Small intestine (tissue), 7 donors: Measurements from ENCODE around the gene ACTN1. TPM values are rescaled to one million over a fixed set of nuclear protein-coding genes. Genes with fewer than 3 reads are reported as not detected.

Source experiments
- DNase-seq, 2 donors: peaks; one replicate each; pipeline versions ENCODE4 v3.0.0 to v3.0.0-alpha.2; 2013
- FAIRE-seq: peaks from 2 replicates; lab custom pipeline; 2012; peaks lifted over from hg19 to GRCh38; lab: Jason Lieb, UNC
- H3K27ac ChIP-seq, 3 donors: one replicate each; pipeline ENCODE4 v1.5.1; 2013; ENCODE audit warnings: low read length in 2 of 3, mild to moderate bottlenecking in 2 of 3, control low read depth in 1 of 3, inconsistent platforms in 1 of 3, low read depth in 1 of 3, moderate library complexity in 1 of 3
- H3K27me3 ChIP-seq, 3 donors: one replicate each; pipeline ENCODE4 v1.6.1; 2013; ENCODE audit warnings: low read length in 3 of 3, inconsistent platforms in 1 of 3; ENCODE audit not compliant: control insufficient read depth in 3 of 3, insufficient read depth in 3 of 3
- H3K36me3 ChIP-seq, 3 donors: one replicate each; pipeline ENCODE4 v1.6.1; 2013; ENCODE audit warnings: low read length in 3 of 3, inconsistent platforms in 1 of 3, low read depth in 1 of 3, mild to moderate bottlenecking in 1 of 3, moderate library complexity in 1 of 3; ENCODE audit not compliant: control insufficient read depth in 3 of 3, insufficient read depth in 2 of 3
- H3K4me1 ChIP-seq, 3 donors: one replicate each; pipeline ENCODE4 v1.6.1; 2013; ENCODE audit warnings: low read length in 2 of 3, inconsistent platforms in 1 of 3, low read depth in 1 of 3, mild to moderate bottlenecking in 1 of 3, moderate library complexity in 1 of 3; ENCODE audit not compliant: control insufficient read depth in 3 of 3, insufficient read depth in 2 of 3
- H3K4me3 ChIP-seq, 3 donors: one replicate each; pipeline ENCODE4 v1.5.1; 2013; ENCODE audit warnings: low read length in 3 of 3, control low read depth in 1 of 3, inconsistent platforms in 1 of 3, low read depth in 1 of 3, mild to moderate bottlenecking in 1 of 3, moderate library complexity in 1 of 3
- H3K9me3 ChIP-seq, 2 donors: one replicate each; pipeline ENCODE4 v1.6.1; 2013; ENCODE audit warnings: low read depth in 1 of 2, low read length in 1 of 2; ENCODE audit not compliant: control insufficient read depth in 2 of 2, insufficient read depth in 1 of 2
- WGBS, 3 donors: extraction: QIAGEN DNeasy Blood & Tissue Kit; methylation state at CpG; one replicate each; pipeline ENCODE4 v1.1.7; 2013; 5-methylcytosine and 5-hydroxymethylcytosine counted together
- polyA plus RNA-seq, 4 donors: library from polyadenylated mRNA; stranded (reverse) in 3 of 4; unstranded in 1 of 4; fragments of 200-250 nt in 3 of 4; fragments of 120-200 nt in 1 of 4; gene quantifications; one replicate each; pipeline versions ENCODE4 v1.2.1 to v1.2.3, GENCODE V29; 2013
- donor health status: healthy with polysubstance abuse.
- donor health status: control.
- donor health status: control.
- donor health status: Bipolar disorder and iron deficiency.
- donor health status: healthy.

The ACTN1 gene
- polyA plus RNA-seq, 4 donors, result 6.7 to 67.7 (median 33.1) TPM

GRCh38 chr14:68943107-68943506 is 36.0 kb downstream of the ACTN1 start:
- peaks cover 0 to 35% (median 0%) of the 10 kb centered on the region in 3 donors for H3K36me3 ChIP-seq
- WGBS, 3 donors, result 83 to 90% (median 85%) methylated on average over 10 of the region's 10 CpGs
- no peaks in the 10 kb centered on the region for H3K9me3 ChIP-seq
- H3K4me1 ChIP-seq, result peaks cover 5 to 78% (median 21%) of the 10 kb centered on the region in 3 donors
- no peaks in the 10 kb centered on the region for H3K27me3 ChIP-seq
- FAIRE-seq, result no peak
- no peak for DNase-seq
- no peak overlapping the region for H3K4me3 ChIP-seq
- peak overlapping the region in 1 of 3 donors; percentile 47 for H3K27ac ChIP-seq

DNA sequence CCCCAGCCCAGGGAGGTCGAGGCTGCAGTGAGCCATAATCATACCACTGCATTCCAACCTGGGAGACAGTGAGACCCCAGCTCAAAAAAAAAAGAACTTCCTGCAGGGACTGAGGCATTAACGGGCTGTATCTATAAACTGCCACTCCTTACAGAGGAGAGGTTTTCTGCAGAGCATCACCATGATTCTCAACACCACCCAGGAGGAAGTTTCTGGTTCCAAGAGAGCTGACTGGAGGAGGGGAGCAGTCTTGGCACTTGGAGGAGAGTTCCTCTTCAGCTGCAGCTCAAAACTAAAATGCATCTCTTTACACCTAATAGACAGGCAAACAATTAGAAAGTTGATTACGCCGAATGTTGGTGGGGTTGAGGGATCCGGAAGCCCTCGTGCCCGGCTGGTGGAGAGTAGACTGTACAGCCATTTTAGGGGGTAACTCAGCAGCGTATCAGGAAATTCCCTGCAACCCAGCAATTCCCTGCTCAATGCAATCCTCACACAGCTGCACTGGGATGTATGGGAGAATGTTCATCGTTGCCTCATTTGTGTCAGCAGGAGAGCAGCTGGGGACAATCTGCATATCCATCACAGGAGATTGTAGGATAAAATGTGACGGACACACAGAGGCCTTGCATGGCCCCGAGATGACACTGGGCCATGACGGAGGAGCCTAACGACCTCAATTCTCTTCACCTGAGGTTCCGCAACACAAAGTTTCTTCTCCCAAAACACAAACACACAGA is 36.6 kb downstream of the ACTN1 start:
- Histone ChIP-seq H3K4me3 (no peak overlapping the region), H3K27me3 (no peaks in the 10 kb centered on the region), H3K9me3 (no peaks in the 10 kb centered on the region), H3K27ac (peak overlapping the region in 1 of 3 donors; percentile 47), H3K4me1 (peaks cover 5 to 78% (median 15%) of the 10 kb centered on the region in 3 donors), H3K36me3 (peaks cover 0 to 32% (median 0%) of the 10 kb centered on the region in 3 donors)
- no peak for DNase-seq
- 63 to 83% (median 80%) methylated on average over 14 of the region's 14 CpGs for WGBS, 3 donors
- FAIRE-seq, result no peak

- Histone ChIP-seq H3K27me3 (no peaks in the 10 kb centered on the region), H3K27ac (peak overlapping the region in 1 of 3 donors; percentile 85), H3K4me1 (peaks cover 5 to 76% (median 14%) of the 10 kb centered on the region in 3 donors), H3K4me3 (no peak overlapping the region), H3K9me3 (no peaks in the 10 kb centered on the region), H3K36me3 (peaks cover 0 to 33% (median 0%) of the 10 kb centered on the region in 3 donors)
- DNase-seq (no peak), FAIRE-seq (no peak)
- 52 to 78% (median 70%) methylated on average over 5 of the region's 5 CpGs for WGBS, 3 donors
These were observed 37.3 kb downstream of the ACTN1 start for GRCh38 chr14:68941820-68942219.

GRCh38 chr14:68940614-68941185 is 38.4 kb downstream of the ACTN1 start:
- no peak for DNase-seq
- peak overlapping the region in 2 of 3 donors; percentile 85 to 94 for H3K27ac ChIP-seq
- FAIRE-seq, result no peak
- H3K27me3 ChIP-seq, result no peaks in the 10 kb centered on the region
- peaks cover 5 to 65% (median 13%) of the 10 kb centered on the region in 3 donors for H3K4me1 ChIP-seq
- 77 to 86% (median 81%) methylated on average over 3 of the region's 3 CpGs for WGBS, 3 donors
- H3K9me3 ChIP-seq, result no peaks in the 10 kb centered on the region
- no peak overlapping the region for H3K4me3 ChIP-seq
- H3K36me3 ChIP-seq, result peaks cover 0 to 36% (median 0%) of the 10 kb centered on the region in 3 donors

DNA sequence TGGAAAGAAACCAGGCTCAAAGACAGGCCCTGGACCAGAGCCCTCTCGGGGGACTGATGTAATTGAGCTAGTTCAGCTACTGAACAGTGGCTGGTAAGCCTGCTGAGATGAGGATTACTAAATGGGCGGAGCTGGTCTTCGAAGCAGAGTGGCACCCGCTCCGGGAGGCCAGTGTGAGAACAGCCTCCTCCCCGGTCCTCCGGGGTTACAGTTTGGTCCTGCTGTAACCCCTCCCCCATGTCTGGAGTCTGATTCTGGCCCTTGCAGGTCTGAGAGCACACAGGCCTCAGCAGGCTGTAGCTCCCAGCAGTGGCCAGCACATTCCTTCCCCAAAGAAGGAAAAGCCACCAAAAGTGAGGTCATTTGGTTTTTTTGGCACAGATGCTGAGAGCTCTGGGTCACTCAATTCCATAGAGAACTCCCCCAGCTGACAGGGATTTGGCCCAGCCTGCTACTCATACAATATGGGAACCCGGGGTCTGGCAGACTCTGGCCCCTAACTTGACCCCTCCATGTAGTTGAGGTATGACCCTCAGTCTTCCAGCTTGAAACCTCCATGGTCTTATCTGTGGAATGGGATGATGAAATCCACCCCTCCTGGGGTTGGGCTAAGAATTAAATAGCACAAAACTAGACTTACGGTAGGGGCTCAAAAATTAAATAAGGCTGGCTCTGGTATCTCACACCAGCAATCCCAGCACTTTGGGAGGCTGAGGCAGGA is 39.0 kb downstream of the ACTN1 start:
- peak; percentile 55 to 68 for DNase-seq
- FAIRE-seq, result no peak
- Histone ChIP-seq H3K27ac (peak overlapping the region in 2 of 3 donors; percentile 85 to 94), H3K4me3 (no peak overlapping the region), H3K27me3 (no peaks in the 10 kb centered on the region), H3K9me3 (no peaks in the 10 kb centered on the region), H3K4me1 (peaks cover 3 to 59% (median 6%) of the 10 kb centered on the region in 3 donors), H3K36me3 (peaks cover 0 to 39% (median 0%) of the 10 kb centered on the region in 3 donors)
- 31 to 38% (median 33%) methylated on average over 9 of the region's 9 CpGs for WGBS, 3 donors

GRCh38 chr14:68939181-68939892 is 39.8 kb downstream of the ACTN1 start:
- peak overlapping the region in 2 of 3 donors; percentile 85 to 94 for H3K27ac ChIP-seq
- H3K4me3 ChIP-seq, result no peak overlapping the region
- no peaks in the 10 kb centered on the region for H3K9me3 ChIP-seq
- DNase-seq (peak; percentile 17 to 82), FAIRE-seq (no peak)
- peaks cover 0 to 40% (median 0%) of the 10 kb centered on the region in 3 donors for H3K36me3 ChIP-seq
- WGBS, 3 donors, result 25 to 47% (median 44%) methylated on average over 11 of the region's 11 CpGs
- H3K4me1 ChIP-seq, result peaks cover 0 to 52% (median 6%) of the 10 kb centered on the region in 3 donors
- H3K27me3 ChIP-seq, result no peaks in the 10 kb centered on the region

GRCh38 chr14:68938271-68939150 is 40.6 kb downstream of the ACTN1 start:
- no peak overlapping the region for H3K4me3 ChIP-seq
- peak overlapping the region in 2 of 3 donors; percentile 85 to 94 for H3K27ac ChIP-seq
- H3K9me3 ChIP-seq, result no peaks in the 10 kb centered on the region
- peaks cover 0 to 46% (median 6%) of the 10 kb centered on the region in 3 donors for H3K4me1 ChIP-seq
- peak; percentile 71 to 83 for DNase-seq
- FAIRE-seq, result no peak
- 12 to 33% (median 19%) methylated on average over 4 of the region's 4 CpGs for WGBS, 3 donors
- H3K27me3 ChIP-seq, result no peaks in the 10 kb centered on the region
- H3K36me3 ChIP-seq, result peaks cover 0 to 38% (median 0%) of the 10 kb centered on the region in 3 donors
